ENCODE measurements around the gene GALNT16.
A peak's percentile ranks its signal among the peaks of the same experiment; 100 is the strongest.
"Not testable (repeated sequence)": the region's sequence is repeated elsewhere in the genome, so short reads cannot be mapped to it uniquely, and the experiment has no call there.

The GALNT16 gene

DNA sequence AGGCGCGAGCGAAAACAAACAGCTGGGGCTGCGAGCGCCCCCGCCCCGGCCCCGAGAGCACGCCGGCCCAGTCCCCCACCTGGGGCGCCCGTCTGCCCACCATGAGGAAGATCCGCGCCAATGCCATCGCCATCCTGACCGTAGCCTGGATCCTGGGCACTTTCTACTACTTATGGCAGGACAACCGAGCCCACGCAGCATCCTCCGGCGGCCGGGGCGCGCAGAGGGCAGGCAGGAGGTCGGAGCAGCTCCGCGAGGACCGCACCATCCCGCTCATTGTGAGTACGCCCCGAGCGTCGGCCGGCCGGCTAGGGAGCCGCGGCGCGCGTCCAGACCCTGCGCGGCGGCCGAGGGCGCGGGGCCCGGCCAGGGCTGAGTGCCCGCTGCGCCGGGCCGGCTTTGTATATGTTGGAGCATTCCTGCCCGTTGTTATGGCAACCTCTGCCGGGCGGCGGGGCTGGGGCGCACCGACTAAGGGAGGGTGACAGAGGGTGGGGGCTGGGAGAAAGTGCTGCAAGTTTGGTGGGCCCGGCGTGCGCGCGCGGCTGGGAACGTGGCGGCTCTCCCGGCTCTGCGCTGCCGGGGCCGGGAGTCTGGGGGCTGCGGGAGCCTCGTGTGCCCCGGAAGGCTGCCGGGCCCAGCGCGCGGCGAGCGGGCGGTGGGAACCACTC is 367 bp downstream of the GALNT16 start:
- DNase-seq: no peak

DNA sequence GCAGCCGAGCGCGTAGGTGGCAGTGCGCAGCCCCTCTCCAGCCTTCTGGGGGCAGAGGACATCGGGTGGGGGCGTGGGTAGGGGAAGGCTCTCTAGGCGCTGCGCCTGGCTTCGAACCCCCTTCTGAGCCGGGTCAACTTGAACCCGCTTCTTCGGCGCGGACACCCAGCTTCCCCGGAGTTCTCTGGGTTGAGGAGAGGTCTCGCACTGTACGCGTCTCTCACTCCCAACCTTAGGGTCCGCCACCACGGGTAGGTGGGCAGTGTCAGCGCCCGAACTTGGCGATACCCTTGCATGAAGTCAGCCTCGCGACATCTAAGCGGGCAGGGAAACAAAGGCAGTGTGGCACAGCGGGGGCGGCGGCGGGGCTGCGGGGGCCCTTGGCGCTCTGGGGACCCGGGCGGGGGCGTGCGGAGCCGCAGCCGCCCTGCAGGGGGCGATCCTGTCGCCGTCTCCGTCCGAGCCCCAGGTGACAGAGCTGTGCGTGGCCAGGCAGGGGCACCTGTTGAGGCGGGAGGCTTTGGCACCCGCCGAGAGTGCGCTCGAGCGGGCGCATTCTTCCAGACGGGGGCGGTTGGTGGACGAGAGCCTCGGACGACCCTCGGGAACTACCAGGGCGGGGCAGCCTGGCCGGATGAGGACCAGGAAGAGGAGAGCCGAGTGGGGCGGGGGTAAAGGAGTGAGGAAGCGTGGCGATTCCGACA is 1.1 kb downstream of the GALNT16 start:
- peak; percentile 8 for DNase-seq

DNA sequence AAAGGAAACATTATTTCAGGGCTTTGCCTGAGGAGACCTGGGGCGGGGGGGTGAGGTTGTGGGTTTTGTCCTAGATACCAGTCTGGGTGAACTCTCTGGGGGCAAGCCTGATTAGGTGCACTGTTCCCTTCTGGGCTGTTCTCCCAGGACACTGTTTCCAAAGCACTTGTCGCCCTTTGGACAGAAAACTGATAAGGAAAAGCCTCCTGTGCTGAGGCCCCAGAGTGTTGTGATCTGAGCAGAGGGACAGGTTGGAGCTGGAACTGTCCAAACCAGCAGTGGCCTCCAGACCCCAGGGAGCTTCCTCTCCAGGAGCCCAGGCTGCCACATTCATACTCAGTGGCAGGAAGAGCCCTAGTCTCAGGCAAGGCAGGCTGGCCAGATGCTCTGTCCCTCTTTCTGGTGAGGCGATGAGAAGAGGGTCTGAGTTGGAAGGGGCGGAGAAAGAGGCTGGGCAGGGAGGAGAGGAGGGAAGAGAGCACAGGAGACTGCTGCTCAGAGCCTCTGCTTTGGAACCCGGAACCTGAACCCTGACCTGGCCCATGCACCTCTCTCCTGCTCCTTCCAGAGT is 1.9 kb downstream of the GALNT16 start:
- DNase-seq: no peak

DNA sequence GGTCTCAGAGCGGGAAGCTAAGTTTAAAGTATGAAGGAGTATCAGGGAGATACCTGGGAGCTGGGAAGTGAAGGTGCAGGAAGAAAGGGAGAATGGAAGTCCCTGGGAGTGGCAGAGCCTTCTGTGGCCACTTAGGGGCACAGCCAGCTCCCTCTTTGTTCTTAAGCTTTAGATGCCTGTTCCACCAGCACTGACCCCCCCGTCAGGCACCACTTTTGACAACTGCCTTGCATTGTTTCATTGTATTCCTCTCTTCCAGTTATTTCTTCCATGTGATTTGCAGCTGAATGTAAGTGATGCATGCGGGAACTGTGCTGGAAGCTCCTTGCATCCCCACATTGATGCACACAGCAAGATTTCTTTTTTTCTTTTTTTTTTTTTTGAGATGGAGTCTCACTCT is 2.6 kb downstream of the GALNT16 start:
- no peak for DNase-seq

DNA sequence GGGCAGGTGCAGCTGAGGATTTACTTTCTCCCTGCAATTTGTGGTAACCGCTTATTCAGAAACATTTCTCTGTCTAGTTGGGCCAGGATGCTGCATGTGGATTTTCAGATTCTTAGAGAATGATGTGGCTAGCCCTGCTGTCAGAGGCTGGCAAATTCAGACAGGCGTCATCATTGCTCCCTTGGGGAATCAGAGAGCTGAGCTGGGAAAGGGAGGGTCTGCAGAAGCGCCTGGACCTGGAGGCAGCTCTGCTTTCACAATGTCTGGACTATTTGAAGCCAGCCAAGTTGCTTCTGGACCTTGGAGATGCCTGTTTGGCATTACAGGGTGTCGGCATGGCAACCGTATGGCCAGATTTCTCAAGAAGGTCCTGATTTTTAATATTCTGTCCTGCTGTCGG is 3.4 kb downstream of the GALNT16 start:
- peak; percentile 45 for DNase-seq

DNA sequence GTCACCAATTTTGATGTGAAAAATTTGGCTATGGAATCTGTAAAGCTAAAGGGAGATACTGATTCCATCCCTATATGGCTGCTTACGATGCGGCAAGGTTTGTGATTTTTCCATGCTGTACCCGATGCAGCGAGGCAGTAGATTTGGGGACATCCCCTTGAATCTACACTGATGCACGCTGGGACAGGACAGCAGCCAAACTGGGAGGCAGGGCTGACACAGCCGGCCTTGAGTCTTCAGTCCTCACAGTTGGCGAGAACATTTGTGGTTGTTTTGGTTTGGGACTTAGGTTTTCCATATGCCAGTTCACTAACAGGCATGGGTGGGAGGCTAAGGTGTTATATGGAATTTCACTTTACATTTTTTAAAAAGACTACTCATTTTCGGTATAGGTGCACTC is 3.8 kb downstream of the GALNT16 start:
- peak; percentile 23 for DNase-seq

DNA sequence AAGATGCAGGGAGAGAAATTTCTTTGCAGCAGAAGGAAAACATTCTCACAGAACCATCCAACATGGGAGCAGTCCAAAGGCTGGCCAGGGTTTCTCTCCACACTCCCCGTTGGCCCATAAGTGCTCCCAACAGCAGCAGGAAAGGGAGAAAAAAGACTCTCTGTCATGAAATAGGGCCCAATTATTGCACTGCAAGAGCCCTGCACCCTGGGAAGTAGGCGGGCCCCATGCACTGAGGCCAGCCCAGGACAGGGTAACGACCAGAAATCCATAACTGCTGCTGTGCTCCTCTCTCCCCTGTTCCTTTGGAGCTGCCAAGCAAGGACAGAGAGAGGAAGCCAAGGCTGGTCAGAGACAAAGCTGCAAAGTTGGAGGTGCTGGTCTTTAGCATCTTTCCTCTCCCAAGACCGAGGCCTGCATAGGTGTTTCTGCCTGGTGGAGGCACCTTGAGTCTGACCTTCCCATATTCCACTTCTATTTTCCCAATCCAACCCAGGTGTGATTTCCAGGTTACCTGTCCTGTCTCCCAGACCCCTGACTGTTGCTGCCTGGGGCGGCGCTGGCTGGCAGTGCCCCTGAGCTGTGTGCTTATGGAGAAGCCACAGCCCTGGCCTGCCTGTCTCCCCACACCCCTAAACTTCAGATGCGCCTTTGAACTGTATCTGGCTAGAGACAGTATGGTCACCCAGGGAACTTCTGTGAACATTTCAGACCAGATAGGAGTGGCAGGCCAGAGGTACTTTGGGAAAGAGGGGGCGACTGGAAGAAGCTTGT is 6.8 kb downstream of the GALNT16 start:
- DNase-seq: no peak

DNA sequence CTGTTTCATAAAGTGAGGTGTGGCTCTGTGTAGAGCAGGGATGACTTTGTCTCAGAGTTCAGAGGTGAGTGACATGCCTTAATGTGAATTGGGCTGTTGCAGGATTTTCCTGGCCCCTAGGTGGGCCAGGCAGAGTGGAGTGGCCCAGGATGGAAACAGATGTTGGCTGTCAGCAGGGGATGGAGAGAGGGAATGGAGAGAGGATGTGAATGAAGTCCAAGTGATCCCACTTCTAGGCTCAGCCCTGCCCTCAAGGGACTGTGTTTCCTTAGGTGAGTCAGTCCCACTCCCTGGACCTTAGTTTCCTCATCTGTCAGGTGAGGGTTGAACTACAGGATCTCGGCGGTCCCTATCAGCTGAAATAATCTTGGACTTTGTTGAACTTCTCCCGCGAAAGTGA is 7.5 kb downstream of the GALNT16 start:
- DNase-seq: no peak

DNA sequence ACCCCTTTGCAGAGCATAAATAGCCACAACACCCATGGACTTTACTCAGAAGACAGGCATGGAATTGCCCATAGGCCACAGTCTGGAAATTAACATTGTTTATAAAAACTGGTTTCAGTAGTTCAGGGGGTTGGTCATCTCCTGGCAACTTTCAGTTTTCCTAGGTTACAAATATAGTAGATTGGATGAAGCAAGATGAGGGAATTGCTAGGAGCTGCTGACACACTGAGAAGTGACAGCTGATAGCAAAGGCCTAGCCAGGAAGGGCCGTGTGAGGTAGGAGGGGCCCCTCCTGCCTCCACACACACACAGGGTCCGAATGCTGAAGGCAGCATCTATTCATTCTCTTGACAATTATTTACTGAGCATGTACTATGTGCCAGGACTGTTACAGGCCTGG is 8.3 kb downstream of the GALNT16 start:
- DNase-seq: no peak

DNA sequence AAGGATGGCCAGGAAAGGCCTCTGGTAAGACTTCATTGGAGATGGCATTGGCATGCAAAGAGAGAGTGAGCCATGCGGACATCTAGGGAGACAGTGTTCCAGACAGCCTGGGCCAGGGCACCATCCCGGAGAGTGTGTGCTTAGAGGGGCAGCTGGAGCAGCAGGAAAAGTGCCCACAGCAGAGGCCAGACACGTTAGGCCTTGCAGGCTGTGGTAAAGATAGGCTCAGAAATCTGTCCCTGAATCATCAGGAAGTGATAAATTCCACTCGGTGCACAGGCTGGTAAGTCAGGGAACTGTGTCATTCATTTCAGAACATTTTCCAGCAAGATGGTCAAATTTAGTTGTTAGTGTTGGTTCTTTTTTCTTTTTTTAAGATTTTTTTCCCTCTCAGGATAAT is 8.8 kb downstream of the GALNT16 start:
- no peak for DNase-seq

DNA sequence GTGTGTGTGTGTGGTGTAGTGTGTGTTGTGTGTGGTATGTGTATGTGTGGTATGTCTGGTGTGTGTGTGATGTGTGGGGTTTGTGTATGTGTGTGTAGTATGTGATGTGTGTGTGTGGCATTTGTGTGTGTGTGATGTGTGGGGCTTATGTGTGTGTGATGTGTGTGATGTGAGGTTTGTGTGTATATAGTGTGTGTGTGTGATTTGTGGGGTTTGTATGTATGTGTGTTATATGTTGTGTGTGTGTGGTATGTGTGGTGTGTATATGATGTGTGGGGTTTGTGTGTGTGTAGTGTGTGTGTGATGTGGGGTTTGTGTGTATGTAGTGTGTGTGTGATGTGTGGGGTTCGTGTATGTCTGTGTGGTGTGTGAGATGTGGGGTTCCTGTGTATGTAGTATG is 9.4 kb downstream of the GALNT16 start:
- no peak for DNase-seq

DNA sequence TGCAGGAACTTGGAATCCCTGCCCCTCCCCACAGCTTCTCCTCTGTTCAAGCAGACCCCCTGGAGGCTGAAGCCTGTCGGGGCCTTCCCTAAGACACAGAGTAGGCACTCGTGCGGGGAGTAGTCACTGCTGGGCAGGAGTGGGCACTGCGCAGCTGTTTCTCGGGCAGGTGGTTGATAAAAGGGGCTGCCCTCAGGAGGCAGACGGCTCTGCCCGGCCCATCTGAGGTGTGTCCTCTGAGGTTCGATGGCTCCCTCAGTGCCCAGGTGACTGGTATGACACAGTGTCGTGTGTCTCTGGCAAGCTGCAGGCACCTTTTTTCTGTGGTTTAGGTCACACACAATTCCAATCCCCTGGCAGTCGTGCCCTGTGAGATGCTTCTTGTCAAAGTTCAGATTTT is 10.1 kb downstream of the GALNT16 start:
- no peak for DNase-seq

DNA sequence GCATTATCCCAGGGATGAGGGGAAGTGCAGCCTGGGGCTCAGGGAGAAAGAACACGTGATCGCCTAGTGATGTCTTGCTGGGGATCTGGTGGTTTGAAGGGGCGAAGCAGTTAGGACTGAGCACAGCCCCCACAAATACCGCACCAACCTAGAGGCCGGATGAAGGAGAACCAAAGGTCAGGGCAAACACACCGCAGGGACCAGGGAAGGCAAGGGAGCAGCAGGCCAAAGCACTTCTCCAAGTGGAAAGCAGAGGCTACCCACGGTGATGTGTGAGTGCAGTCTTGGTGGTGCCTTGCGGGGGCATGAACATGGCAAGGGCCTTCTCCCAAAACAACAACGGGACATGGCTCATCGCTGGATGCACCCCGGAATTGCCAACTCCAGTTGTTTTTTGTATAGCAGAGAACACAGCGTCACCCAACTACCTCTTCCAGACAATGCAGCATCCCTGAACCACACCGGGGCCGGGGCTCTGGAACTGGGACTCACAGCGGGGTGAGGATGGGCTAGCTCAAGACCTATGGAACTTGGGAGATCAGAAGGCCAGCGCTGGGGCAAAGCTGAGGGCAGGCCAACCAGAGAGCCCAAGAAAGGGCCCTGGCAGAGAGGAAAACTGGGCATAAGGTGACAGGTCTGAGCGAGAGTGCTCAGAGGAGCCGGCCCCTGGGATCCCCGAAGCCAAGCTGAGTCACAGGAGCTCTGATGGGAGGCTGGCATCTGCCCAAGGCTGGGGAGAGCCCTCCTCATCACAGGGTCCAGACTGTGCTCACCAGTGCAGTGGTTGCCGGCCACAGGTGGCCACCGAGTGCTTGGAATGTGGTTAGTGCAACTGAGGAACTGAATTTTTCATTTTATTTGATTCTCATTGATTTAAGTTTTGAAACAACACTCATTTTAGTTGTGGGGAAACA is 11.1 kb downstream of the GALNT16 start:
- no peak for DNase-seq

DNA sequence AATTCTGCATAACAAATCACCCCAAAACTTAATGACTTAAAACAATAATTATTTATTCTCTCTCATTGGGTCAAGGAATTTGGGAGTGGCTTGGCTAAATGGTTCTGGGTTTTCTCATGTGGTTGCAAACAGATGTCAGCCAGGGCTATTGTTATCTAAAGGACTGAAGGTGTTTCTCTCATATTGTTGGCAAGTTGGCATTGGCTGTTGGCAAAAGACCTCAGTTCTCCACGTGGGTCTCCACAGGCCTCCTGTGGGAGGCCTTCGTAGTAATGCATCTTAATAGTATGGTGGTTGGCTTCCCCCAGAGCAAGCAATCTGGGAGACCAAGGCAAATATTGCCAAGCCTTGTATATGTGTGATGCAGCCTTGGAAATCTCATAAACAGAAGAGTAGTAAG is 14.4 kb downstream of the GALNT16 start:
- DNase-seq: no peak

DNA sequence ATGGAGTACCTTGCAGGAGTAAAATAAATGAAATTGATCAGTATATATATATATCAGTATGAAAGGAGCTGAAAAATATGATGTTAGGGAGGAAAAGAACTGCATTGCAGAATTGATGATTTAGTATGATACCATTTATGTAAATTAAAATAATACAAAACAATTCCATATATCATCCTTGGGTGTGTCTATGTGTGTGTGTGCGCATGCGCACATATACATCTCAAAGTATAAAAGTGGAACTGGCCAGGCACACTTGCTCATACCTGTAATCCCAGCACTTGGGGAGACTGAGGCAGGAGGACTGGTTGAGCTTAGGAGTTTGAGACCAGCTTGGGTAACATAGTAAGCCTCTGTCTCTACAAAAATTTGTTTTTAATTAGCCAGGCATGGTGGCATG is 15.4 kb downstream of the GALNT16 start:
- DNase-seq: no peak

DNA sequence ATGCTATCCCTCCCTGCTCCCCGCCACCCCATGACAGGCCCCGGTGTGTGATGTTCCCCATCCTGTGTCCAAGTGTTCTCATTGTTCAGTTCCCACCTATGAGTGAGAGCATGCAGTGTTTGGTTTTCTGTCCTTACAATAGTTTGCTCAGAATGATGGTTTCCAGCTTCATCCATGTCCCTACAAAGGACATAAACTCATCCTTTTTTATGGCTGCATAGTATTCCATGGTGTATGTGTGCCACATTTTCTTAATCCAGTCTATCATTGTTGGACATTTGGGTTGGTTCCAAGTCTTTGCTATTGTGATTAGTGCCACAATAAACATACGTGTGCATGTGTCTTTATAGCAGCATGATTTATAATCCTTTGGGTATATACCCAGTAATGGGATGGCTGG is 17.4 kb downstream of the GALNT16 start:
- DNase-seq: not testable (repeated sequence)

DNA sequence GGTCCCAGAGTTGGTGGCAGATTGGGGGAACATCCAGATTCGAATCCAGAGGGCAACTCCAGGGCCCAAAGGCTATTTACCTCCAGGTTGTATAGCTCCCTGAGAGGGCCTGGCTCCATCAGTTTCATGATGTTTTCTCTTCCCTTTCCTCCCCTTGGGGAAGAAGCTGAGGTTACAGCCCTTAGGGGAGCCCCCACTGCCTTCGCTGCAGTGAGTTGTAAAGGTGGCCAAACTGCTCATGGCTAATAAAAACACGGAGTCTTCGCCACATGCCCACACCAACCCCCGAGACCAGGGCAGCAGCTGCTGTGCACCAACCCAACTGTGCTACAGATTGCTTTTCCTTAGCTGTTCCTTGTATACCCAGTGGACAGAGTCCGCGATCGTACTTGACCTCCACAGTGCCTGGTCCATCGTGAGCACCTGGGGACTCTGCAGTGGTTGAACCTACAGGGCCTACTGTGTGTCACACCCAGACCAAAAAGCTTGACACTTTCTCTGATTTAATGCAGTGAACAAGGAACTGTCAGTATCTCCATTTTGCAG is 20.9 kb downstream of the GALNT16 start:
- DNase-seq: no peak

DNA sequence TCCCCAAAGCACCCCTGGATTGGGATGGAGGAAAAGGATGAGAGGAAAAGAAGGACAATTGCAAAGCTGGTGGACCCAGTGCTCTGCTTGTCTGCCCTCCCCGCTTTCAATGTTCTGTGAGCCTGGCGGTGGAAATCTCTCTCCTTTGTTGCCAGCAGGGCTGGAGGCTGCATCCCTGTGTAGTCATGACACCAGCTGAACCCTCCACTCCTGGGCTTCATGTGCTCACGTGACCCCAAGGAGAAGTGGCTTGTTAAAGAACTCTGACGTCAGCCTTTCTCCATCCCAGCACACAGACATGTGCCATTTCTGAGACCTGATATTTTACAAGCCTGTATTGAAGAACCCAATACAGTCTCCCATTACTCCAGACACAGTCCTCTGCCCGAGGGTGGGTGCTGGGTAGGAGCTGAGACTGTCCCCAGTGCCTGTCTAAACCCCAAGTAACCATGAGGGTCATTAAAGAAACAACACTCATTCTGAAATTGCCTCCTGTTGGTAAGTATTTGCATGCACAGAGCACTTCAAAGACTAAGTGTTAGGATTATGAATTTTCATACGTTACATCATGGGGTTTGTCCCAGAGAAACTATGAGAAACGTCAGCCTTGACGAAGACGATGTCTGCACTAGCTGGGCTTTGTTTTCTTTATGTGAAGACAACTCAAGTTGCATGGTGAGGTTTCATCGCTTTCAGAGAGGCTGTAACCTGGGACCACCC is 21.7 kb downstream of the GALNT16 start:
- no peak for DNase-seq

DNA sequence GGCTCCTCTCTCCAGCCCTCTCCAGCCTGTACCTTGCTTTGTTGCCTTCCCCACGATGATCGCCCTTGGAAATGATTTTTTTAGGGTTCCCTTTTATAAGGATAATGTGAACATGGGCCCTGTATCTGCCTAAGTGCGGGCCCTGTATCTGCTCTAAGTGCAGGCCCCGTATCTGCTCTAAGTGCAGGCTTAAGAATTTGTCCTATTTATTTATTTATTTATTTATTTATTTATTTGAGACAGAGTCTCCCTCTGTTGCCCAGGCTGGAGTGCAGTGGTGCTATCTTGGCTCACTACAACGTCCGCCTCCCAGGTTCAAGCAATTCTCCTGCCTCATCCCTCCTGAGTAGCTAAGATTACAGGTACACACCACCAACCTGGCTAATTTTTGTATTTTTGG is 22.5 kb downstream of the GALNT16 start:
- no peak for DNase-seq

DNA sequence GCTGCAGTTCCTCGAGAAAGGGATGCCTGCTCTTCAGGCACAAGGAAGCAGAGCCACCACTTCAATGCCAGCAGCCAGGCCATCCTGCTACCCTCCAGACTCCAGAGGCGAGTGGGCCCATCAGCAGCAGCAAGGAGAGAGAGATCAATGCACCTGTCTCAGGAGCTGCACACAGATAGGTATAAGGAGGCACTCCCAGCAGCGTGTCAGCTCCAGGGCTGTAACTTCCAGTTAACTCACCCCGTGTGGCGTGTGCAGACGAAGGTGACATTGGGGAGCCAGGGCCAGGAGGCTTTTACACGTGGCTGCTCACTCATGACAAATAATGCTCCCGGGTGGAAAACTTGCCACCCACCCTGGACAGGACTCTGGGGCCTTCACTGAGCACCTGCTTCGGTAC is 24.2 kb downstream of the GALNT16 start:
- DNase-seq: no peak

DNA sequence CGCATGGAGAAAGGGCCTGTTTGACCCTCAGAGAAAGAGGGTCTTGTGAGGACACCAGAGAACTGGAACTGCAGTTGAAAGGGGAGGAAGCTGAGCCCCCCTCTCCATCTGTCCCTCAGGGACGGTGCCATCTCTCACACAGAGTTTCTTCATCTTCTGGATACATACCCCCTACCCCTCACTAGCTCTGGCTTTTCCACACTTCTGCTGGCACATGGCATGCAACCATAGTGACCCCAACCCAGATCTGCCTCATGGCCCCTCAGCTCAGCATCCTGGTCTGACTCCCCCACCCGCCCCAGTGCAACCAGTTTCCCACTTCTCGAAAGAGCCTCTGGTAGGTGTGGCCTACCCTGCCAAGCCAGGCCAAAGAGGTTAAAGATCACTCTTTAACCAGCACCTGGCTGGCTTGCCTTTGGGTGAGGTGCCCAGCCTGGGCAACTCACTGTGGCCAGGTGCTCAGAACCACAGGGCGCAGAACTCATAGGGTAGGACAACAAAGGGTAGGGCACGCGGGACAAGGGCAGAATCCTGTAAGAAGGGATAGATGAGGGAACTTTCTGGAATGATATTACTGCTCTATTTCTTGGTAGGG is 25.8 kb downstream of the GALNT16 start:
- DNase-seq: no peak

Measured in midbrain (tissue), 1 donor.